Measurements from ENCODE around the gene SCYGR3.

SCYGR3 gene

DNA sequence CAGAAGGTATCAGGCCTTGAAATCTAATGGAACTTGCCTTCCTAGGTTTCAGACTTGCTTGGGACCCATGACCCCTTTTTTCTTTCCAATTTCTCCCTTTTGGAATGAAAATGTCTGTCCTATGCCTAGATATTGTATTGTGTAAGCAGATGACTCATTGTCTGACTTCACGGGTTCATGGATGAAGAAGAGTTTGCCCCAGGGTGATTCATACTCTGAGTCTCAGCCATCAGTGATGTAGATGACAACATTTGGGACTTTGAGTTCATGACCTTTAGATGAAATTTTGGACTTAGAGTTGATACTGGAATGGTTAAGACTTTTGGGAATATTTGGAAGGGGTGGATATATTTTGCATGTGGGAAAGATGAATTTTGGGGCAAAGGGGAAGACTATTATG, 40.8 kb upstream of the SCYGR3 start:
- Histone ChIP-seq H3K27me3 (ENCODE audit: control insufficient read depth in 1 of 2, insufficient read depth in 1 of 2, low read length in 2 of 2) (no peaks in the 10 kb centered on the region), H3K4ac (ENCODE audit: low read depth in 1 of 2, low read length in 2 of 2) (no peak overlapping the region), H3K9me3 (ENCODE audit: control insufficient read depth, low read length) (no peaks in the 10 kb centered on the region), H2BK120ac (ENCODE audit: low read depth, low read length) (no peak overlapping the region), H2BK5ac (ENCODE audit: low read depth, low read length, poor library complexity, severe bottlenecking) (no peak overlapping the region), H3K27ac (ENCODE audit: low read length, poor library complexity, severe bottlenecking) (no peak overlapping the region), H2AK5ac (ENCODE audit: low read length, severe bottlenecking) (no peak overlapping the region), H2BK15ac (ENCODE audit: low read depth, poor library complexity, severe bottlenecking) (no peak overlapping the region), H3K23ac (ENCODE audit: low read length in 2 of 2) (no peak overlapping the region), H3K4me3 (ENCODE audit: insufficient read depth in 1 of 2, low read depth in 1 of 2, low read length in 2 of 2) (no peak overlapping the region), H4K91ac (ENCODE audit: low read length) (no peak overlapping the region), H3K36me3 (ENCODE audit: control insufficient read depth in 1 of 2, insufficient read depth in 2 of 2, low read depth in 1 of 2, low read length in 2 of 2) (no peaks in the 10 kb centered on the region), H3K4me2 (ENCODE audit: low read length, poor library complexity, severe bottlenecking) (no peak overlapping the region), H4K8ac (ENCODE audit: low read length) (no peak overlapping the region), H3K18ac (ENCODE audit: low read depth in 1 of 2, low read length in 2 of 2) (no peak overlapping the region), H3K4me1 (ENCODE audit: control insufficient read depth, insufficient read depth, low read depth, low read length) (peaks cover 2% of the 10 kb centered on the region), H2BK12ac (ENCODE audit: low read length in 2 of 2) (no peak overlapping the region), H2AFZ (ENCODE audit: low read depth, low read length) (no peak overlapping the region), H3K9ac (ENCODE audit: low read length) (no peak overlapping the region), H3K79me1 (replicated peaks; ENCODE audit: low read length, poor library complexity, severe bottlenecking) (no peaks in the 10 kb centered on the region), H3K14ac (ENCODE audit: low read length in 2 of 2) (no peak overlapping the region)
- peak; percentile 87 for DNase-seq
- WGBS, result 1% methylated on average over 1 of the region's 1 CpG

DNA sequence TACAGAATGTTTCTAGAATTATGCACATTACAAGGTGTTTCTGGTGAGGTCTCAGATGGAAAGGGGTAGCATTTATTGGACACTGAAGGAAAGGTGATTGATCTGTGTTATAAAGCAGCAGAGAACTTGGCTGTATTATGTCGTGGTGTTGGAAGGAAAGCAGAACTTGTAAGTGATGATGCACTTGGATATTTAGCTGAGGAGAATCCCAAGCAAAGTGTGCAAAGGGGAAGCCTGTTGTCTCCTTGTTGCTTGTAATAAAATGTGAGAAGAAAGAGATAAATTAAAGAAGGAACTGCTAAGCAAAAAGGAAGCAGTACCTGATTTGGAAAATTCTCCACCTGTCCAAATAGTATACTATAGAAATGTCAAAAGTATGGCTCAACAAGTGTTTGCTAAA, 39.8 kb upstream of the SCYGR3 start:
- H3K4ac ChIP-seq (ENCODE audit: low read depth in 1 of 2, low read length in 2 of 2), result no peak overlapping the region
- H2BK12ac ChIP-seq (ENCODE audit: low read length in 2 of 2), result no peak overlapping the region
- no peak overlapping the region for H3K4me3 ChIP-seq (ENCODE audit: insufficient read depth in 1 of 2, low read depth in 1 of 2, low read length in 2 of 2)
- no peak overlapping the region for H2AFZ ChIP-seq (ENCODE audit: low read depth, low read length)
- no peaks in the 10 kb centered on the region for H3K9me3 ChIP-seq (ENCODE audit: control insufficient read depth, low read length)
- H3K14ac ChIP-seq (ENCODE audit: low read length in 2 of 2), result no peak overlapping the region
- no peak overlapping the region for H3K23ac ChIP-seq (ENCODE audit: low read length in 2 of 2)
- no peaks in the 10 kb centered on the region for H3K79me1 ChIP-seq (replicated peaks; ENCODE audit: low read length, poor library complexity, severe bottlenecking)
- H4K8ac ChIP-seq (ENCODE audit: low read length), result no peak overlapping the region
- WGBS, result 70% methylated on average over 1 of the region's 1 CpG
- DNase-seq, result no peak
- no peak overlapping the region for H3K4me2 ChIP-seq (ENCODE audit: low read length, poor library complexity, severe bottlenecking)
- H2BK5ac ChIP-seq (ENCODE audit: low read depth, low read length, poor library complexity, severe bottlenecking), result no peak overlapping the region
- no peaks in the 10 kb centered on the region for H3K27me3 ChIP-seq (ENCODE audit: control insufficient read depth in 1 of 2, insufficient read depth in 1 of 2, low read length in 2 of 2)
- no peak overlapping the region for H3K9ac ChIP-seq (ENCODE audit: low read length)
- H3K4me1 ChIP-seq (ENCODE audit: control insufficient read depth, insufficient read depth, low read depth, low read length), result peaks cover 2% of the 10 kb centered on the region
- no peaks in the 10 kb centered on the region for H3K36me3 ChIP-seq (ENCODE audit: control insufficient read depth in 1 of 2, insufficient read depth in 2 of 2, low read depth in 1 of 2, low read length in 2 of 2)
- H3K18ac ChIP-seq (ENCODE audit: low read depth in 1 of 2, low read length in 2 of 2), result no peak overlapping the region
- no peak overlapping the region for H2BK120ac ChIP-seq (ENCODE audit: low read depth, low read length)
- H3K27ac ChIP-seq (ENCODE audit: low read length, poor library complexity, severe bottlenecking), result no peak overlapping the region
- H2BK15ac ChIP-seq (ENCODE audit: low read depth, poor library complexity, severe bottlenecking), result no peak overlapping the region
- H4K91ac ChIP-seq (ENCODE audit: low read length), result no peak overlapping the region
- H2AK5ac ChIP-seq (ENCODE audit: low read length, severe bottlenecking), result no peak overlapping the region

- DNase-seq, result peak; percentile 13
- H2AFZ ChIP-seq (ENCODE audit: low read depth, low read length), result no peak overlapping the region
- H2BK15ac ChIP-seq (ENCODE audit: low read depth, poor library complexity, severe bottlenecking), result no peak overlapping the region
- no peak overlapping the region for H4K8ac ChIP-seq (ENCODE audit: low read length)
- peak overlapping the region; percentile 25 for H3K9ac ChIP-seq (ENCODE audit: low read length)
- 63% methylated on average over 4 of the region's 4 CpGs for WGBS
- no peak overlapping the region for H3K4me2 ChIP-seq (ENCODE audit: low read length, poor library complexity, severe bottlenecking)
- no peaks in the 10 kb centered on the region for H3K36me3 ChIP-seq (ENCODE audit: control insufficient read depth in 1 of 2, insufficient read depth in 2 of 2, low read depth in 1 of 2, low read length in 2 of 2)
- H2BK12ac ChIP-seq (ENCODE audit: low read length in 2 of 2), result no peak overlapping the region
- H2BK120ac ChIP-seq (ENCODE audit: low read depth, low read length), result no peak overlapping the region
- H3K9me3 ChIP-seq (ENCODE audit: control insufficient read depth, low read length), result no peaks in the 10 kb centered on the region
- no peaks in the 10 kb centered on the region for H3K79me1 ChIP-seq (replicated peaks; ENCODE audit: low read length, poor library complexity, severe bottlenecking)
- H3K4me1 ChIP-seq (ENCODE audit: control insufficient read depth, insufficient read depth, low read depth, low read length), result no peaks in the 10 kb centered on the region
- no peak overlapping the region for H2AK5ac ChIP-seq (ENCODE audit: low read length, severe bottlenecking)
- H3K23ac ChIP-seq (ENCODE audit: low read length in 2 of 2), result no peak overlapping the region
- no peak overlapping the region for H3K4me3 ChIP-seq (ENCODE audit: insufficient read depth in 1 of 2, low read depth in 1 of 2, low read length in 2 of 2)
- no peak overlapping the region for H3K14ac ChIP-seq (ENCODE audit: low read length in 2 of 2)
- no peak overlapping the region for H4K91ac ChIP-seq (ENCODE audit: low read length)
- H3K18ac ChIP-seq (ENCODE audit: low read depth in 1 of 2, low read length in 2 of 2), result no peak overlapping the region
- no peak overlapping the region for H3K27ac ChIP-seq (ENCODE audit: low read length, poor library complexity, severe bottlenecking)
- H3K27me3 ChIP-seq (ENCODE audit: control insufficient read depth in 1 of 2, insufficient read depth in 1 of 2, low read length in 2 of 2), result no peaks in the 10 kb centered on the region
- H3K4ac ChIP-seq (ENCODE audit: low read depth in 1 of 2, low read length in 2 of 2), result no peak overlapping the region
- H2BK5ac ChIP-seq (ENCODE audit: low read depth, low read length, poor library complexity, severe bottlenecking), result no peak overlapping the region
These were observed 38.8 kb upstream of the SCYGR3 start for GRCh38 chr2:227653419-227653818.

GRCh38 chr2:227643990-227644551, 29.4 kb upstream of the SCYGR3 start:
- no peak overlapping the region for H2BK120ac ChIP-seq (ENCODE audit: low read depth, low read length)
- DNase-seq, result no peak
- H3K27me3 ChIP-seq (ENCODE audit: control insufficient read depth in 1 of 2, insufficient read depth in 1 of 2, low read length in 2 of 2), result no peaks in the 10 kb centered on the region
- H4K91ac ChIP-seq (ENCODE audit: low read length), result peak overlapping the region; percentile 43
- no peaks in the 10 kb centered on the region for H3K36me3 ChIP-seq (ENCODE audit: control insufficient read depth in 1 of 2, insufficient read depth in 2 of 2, low read depth in 1 of 2, low read length in 2 of 2)
- H3K9me3 ChIP-seq (ENCODE audit: control insufficient read depth, low read length), result no peaks in the 10 kb centered on the region
- WGBS, result 83% methylated on average over 5 of the region's 5 CpGs
- H2BK5ac ChIP-seq (ENCODE audit: low read depth, low read length, poor library complexity, severe bottlenecking), result no peak overlapping the region
- no peak overlapping the region for H3K9ac ChIP-seq (ENCODE audit: low read length)
- H3K79me1 ChIP-seq (replicated peaks; ENCODE audit: low read length, poor library complexity, severe bottlenecking), result no peaks in the 10 kb centered on the region
- H4K8ac ChIP-seq (ENCODE audit: low read length), result no peak overlapping the region
- no peak overlapping the region for H3K4me2 ChIP-seq (ENCODE audit: low read length, poor library complexity, severe bottlenecking)
- no peak overlapping the region for H3K4me3 ChIP-seq (ENCODE audit: insufficient read depth in 1 of 2, low read depth in 1 of 2, low read length in 2 of 2)
- no peak overlapping the region for H3K18ac ChIP-seq (ENCODE audit: low read depth in 1 of 2, low read length in 2 of 2)
- no peak overlapping the region for H2BK15ac ChIP-seq (ENCODE audit: low read depth, poor library complexity, severe bottlenecking)
- no peaks in the 10 kb centered on the region for H3K4me1 ChIP-seq (ENCODE audit: control insufficient read depth, insufficient read depth, low read depth, low read length)
- H3K23ac ChIP-seq (ENCODE audit: low read length in 2 of 2), result no peak overlapping the region
- no peak overlapping the region for H3K4ac ChIP-seq (ENCODE audit: low read depth in 1 of 2, low read length in 2 of 2)
- H3K14ac ChIP-seq (ENCODE audit: low read length in 2 of 2), result no peak overlapping the region
- H2AK5ac ChIP-seq (ENCODE audit: low read length, severe bottlenecking), result no peak overlapping the region
- no peak overlapping the region for H3K27ac ChIP-seq (ENCODE audit: low read length, poor library complexity, severe bottlenecking)
- no peak overlapping the region for H2BK12ac ChIP-seq (ENCODE audit: low read length in 2 of 2)
- no peak overlapping the region for H2AFZ ChIP-seq (ENCODE audit: low read depth, low read length)

All from mesenchymal stem cell (in vitro differentiated cells and primary cell).